ENCODE data around the gene PPP2R5A. TPM values are rescaled to one million over a fixed set of nuclear protein-coding genes. Genes with fewer than 3 reads are reported as not detected.

The PPP2R5A gene
- total RNA-seq, 1 donor from 2014 or later: 20.6 TPM

GRCh38 chr1:212351588-212352362 is 66.6 kb downstream of the PPP2R5A start:
- H3K27ac Mint-ChIP-seq: no peak overlapping the region
- TF ChIP-seq, protein P1, sequence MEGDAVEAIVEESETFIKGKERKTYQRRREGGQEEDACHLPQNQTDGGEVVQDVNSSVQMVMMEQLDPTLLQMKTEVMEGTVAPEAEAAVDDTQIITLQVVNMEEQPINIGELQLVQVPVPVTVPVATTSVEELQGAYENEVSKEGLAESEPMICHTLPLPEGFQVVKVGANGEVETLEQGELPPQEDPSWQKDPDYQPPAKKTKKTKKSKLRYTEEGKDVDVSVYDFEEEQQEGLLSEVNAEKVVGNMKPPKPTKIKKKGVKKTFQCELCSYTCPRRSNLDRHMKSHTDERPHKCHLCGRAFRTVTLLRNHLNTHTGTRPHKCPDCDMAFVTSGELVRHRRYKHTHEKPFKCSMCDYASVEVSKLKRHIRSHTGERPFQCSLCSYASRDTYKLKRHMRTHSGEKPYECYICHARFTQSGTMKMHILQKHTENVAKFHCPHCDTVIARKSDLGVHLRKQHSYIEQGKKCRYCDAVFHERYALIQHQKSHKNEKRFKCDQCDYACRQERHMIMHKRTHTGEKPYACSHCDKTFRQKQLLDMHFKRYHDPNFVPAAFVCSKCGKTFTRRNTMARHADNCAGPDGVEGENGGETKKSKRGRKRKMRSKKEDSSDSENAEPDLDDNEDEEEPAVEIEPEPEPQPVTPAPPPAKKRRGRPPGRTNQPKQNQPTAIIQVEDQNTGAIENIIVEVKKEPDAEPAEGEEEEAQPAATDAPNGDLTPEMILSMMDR (conservative IDR thresholded peaks at IDR 0.05): no peak
- no peak overlapping the region for H3K4me3 Mint-ChIP-seq
- no peaks in the 10 kb centered on the region for H3K9me3 Mint-ChIP-seq
- H3K4me1 Mint-ChIP-seq (ENCODE audit: unreplicated experiment): no peaks in the 10 kb centered on the region
- H3K36me3 Mint-ChIP-seq: peaks cover 10% of the 10 kb centered on the region
- DNase-seq (ENCODE audit: extremely low spot score, unreplicated experiment): no peak
- no peaks in the 10 kb centered on the region for H3K27me3 Mint-ChIP-seq

- Mint-ChIP-seq H3K4me1 (ENCODE audit: unreplicated experiment) (no peaks in the 10 kb centered on the region), H3K9me3 (no peaks in the 10 kb centered on the region), H3K4me3 (no peak overlapping the region), H3K27ac (no peak overlapping the region), H3K27me3 (no peaks in the 10 kb centered on the region), H3K36me3 (peaks cover 12% of the 10 kb centered on the region)
- DNase-seq (ENCODE audit: extremely low spot score, unreplicated experiment): no peak
- TF ChIP-seq, protein P1 (conservative IDR thresholded peaks at IDR 0.05): no peak
These were observed 68.0 kb downstream of the PPP2R5A start for GRCh38 chr1:212353181-212353580.

GRCh38 chr1:212354464-212354863 is 69.3 kb downstream of the PPP2R5A start:
- Mint-ChIP-seq H3K9me3 (no peaks in the 10 kb centered on the region), H3K27me3 (no peaks in the 10 kb centered on the region), H3K36me3 (peaks cover 15% of the 10 kb centered on the region), H3K4me1 (ENCODE audit: unreplicated experiment) (no peaks in the 10 kb centered on the region), H3K4me3 (no peak overlapping the region), H3K27ac (no peak overlapping the region)
- TF ChIP-seq, protein P1 (conservative IDR thresholded peaks at IDR 0.05): no peak
- DNase-seq (ENCODE audit: extremely low spot score, unreplicated experiment): no peak

GRCh38 chr1:212355230-212355969 is 70.2 kb downstream of the PPP2R5A start:
- no peak for DNase-seq (ENCODE audit: extremely low spot score, unreplicated experiment)
- H3K4me3 Mint-ChIP-seq: no peak overlapping the region
- H3K27me3 Mint-ChIP-seq: no peaks in the 10 kb centered on the region
- H3K4me1 Mint-ChIP-seq (ENCODE audit: unreplicated experiment): no peaks in the 10 kb centered on the region
- no peaks in the 10 kb centered on the region for H3K9me3 Mint-ChIP-seq
- no peak overlapping the region for H3K27ac Mint-ChIP-seq
- TF ChIP-seq, protein P1 (conservative IDR thresholded peaks at IDR 0.05): no peak
- H3K36me3 Mint-ChIP-seq: peaks cover 19% of the 10 kb centered on the region

DNA sequence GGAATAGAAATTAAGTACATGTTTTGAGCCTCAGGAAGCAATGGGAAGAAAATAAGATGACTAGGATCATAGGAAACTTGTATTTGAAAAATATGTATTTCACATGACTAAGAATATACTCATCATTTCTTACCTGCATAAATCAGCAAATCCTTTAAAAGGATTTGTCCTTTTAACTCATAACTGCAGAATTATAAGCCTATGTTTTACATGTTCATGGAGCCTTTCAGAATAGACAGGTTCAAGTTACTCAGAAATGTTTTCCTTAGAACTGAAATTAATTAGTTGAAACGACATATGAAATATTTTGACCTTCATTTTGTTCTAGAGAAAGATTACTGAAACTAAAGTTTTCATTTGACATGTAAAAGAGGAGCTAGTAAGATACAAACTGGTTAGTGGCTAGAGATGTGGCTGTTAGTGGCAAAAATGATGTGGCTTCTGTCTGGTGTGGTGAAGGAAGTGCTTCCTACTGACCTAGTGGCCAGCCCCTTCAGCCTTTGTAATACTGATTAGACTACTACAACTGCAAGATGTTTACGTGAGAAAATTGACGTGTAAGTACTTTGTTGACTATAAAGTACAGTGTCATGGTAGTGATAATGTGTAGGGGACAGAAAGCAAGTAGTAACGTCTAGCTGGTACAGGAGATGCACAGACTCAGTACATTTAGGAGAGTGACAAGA is 74.7 kb downstream of the PPP2R5A start:
- H3K27me3 Mint-ChIP-seq: no peaks in the 10 kb centered on the region
- no peaks in the 10 kb centered on the region for H3K9me3 Mint-ChIP-seq
- DNase-seq (ENCODE audit: extremely low spot score, unreplicated experiment): no peak
- H3K36me3 Mint-ChIP-seq: peaks cover 21% of the 10 kb centered on the region
- TF ChIP-seq, protein P1 (conservative IDR thresholded peaks at IDR 0.05): no peak
- peak overlapping the region; percentile 0 for H3K27ac Mint-ChIP-seq
- H3K4me3 Mint-ChIP-seq: no peak overlapping the region
- no peaks in the 10 kb centered on the region for H3K4me1 Mint-ChIP-seq (ENCODE audit: unreplicated experiment)
